Loucy (cell line): ENCODE results near the gene STAT3.

Experiments used
- H2AFZ ChIP-seq: fragments of 200-600 bp; sonication (generic); 2 replicates; pipeline ENCODE4 v1.6.0; 2016; ENCODE audit warnings: antibody characterized with exemption, mild to moderate bottlenecking, low read length, moderate library complexity
- H3F3A ChIP-seq: fragments of 200-600 bp; 2 replicates; pipeline ENCODE4 v1.6.0; 2016; ENCODE audit warnings: antibody characterized with exemption, low read depth, mild to moderate bottlenecking
- H3K27me3 ChIP-seq: fragments of 200-600 bp; sonication (generic); 2 replicates; pipeline ENCODE4 v1.6.1; 2014; ENCODE audit warnings: low read length, mild to moderate bottlenecking; ENCODE audit not compliant: insufficient read depth, poor library complexity, severe bottlenecking
- H3K36me3 ChIP-seq: fragments of 200-600 bp; sonication (generic); 2 replicates; pipeline ENCODE4 v1.6.1; 2016; ENCODE audit warnings: low read length; ENCODE audit not compliant: insufficient read depth
- H3K4me1 ChIP-seq: fragments of 200-600 bp; sonication (generic); 2 replicates; pipeline ENCODE4 v1.5.1; 2014; ENCODE audit warnings: low read length, mild to moderate bottlenecking; ENCODE audit not compliant: insufficient read depth, poor library complexity, severe bottlenecking
- H3K4me2 ChIP-seq: fragments of 200-600 bp; sonication (generic); 2 replicates; pipeline ENCODE4 v1.6.0; 2014; ENCODE audit warnings: antibody characterized with exemption, low read length, low read depth, mild to moderate bottlenecking; ENCODE audit not compliant: poor library complexity, severe bottlenecking
- H3K4me3 ChIP-seq: fragments of 200-600 bp; sonication (generic); 2 replicates; pipeline ENCODE4 v1.5.1; 2014; ENCODE audit warnings: low read length, mild to moderate bottlenecking, mixed read lengths; ENCODE audit not compliant: poor library complexity, severe bottlenecking
- H3K79me2 ChIP-seq: fragments of 200-600 bp; sonication (generic); 2 replicates; pipeline ENCODE4 v1.6.1; 2014; ENCODE audit warnings: low read length; ENCODE audit not compliant: insufficient read depth
- H3K9ac ChIP-seq: fragments of 200-600 bp; sonication (generic); 2 replicates; pipeline ENCODE4 v1.6.0; 2014; ENCODE audit warnings: mild to moderate bottlenecking, low read depth, low read length, moderate library complexity; ENCODE audit not compliant: poor library complexity, severe bottlenecking
- H3K9me2 ChIP-seq: fragments of 200-600 bp; sonication (generic); replicated peaks from 2 replicates; pipeline ENCODE4 v1.6.1; 2016; ENCODE audit warnings: low read depth, low read length, mixed read lengths
- H3K9me3 ChIP-seq: fragments of 200-600 bp; sonication (generic); 2 replicates; pipeline ENCODE4 v1.6.1; 2014; ENCODE audit warnings: mild to moderate bottlenecking, antibody characterized with exemption, low read length, low read depth; ENCODE audit not compliant: insufficient read depth
- H4K20me1 ChIP-seq: fragments of 200-600 bp; sonication (generic); 2 replicates; pipeline ENCODE4 v1.6.0; 2014; ENCODE audit warnings: antibody characterized with exemption, low read length, mild to moderate bottlenecking; ENCODE audit not compliant: insufficient read depth, poor library complexity, severe bottlenecking
- CTCF ChIP-seq: fragments of 200-600 bp; sonication (generic); conservative IDR thresholded peaks from 2 replicates; pipeline ENCODE4 v1.5.1; 2014; ENCODE audit warnings: mild to moderate bottlenecking, antibody characterized with exemption, low read length
- EZH2phosphoT487 ChIP-seq: fragments of 200-600 bp; IDR thresholded peaks from 2 replicates; pipeline ENCODE4 v1.6.1; 2018; ENCODE audit warnings: antibody characterized with exemption, mild to moderate bottlenecking, moderate library complexity, borderline replicate concordance

The STAT3 gene

GRCh38 chr17:42388381-42389134, at the start of gene STAT3:
Gene STAT3, minus strand, starts transcription at chr17:42388442. Its CDS starts 39,926 bp downstream, at chr17:42348516.
- Histone ChIP-seq H3F3A (0 out of 2 replicates have a peak, but pooled peaks cover 1% of the 10 kb centered on the region), H4K20me1 (peaks cover 38% of the 10 kb centered on the region), H3K9me2 (no peaks in the 10 kb centered on the region), H3K9ac (peak within 1 kb of the TSS; percentile 97), H3K36me3 (no peaks in the 10 kb centered on the region), H3K4me3 (peak within 1 kb of the TSS; percentile 90), H3K79me2 (peaks cover 45% of the 10 kb centered on the region), H2AFZ (peak within 1 kb of the TSS; percentile 85), H3K9me3 (no peaks in the 10 kb centered on the region), H3K27me3 (no peaks in the 10 kb centered on the region), H3K4me1 (peaks cover 34% of the 10 kb centered on the region), H3K4me2 (peak within 1 kb of the TSS; percentile 92)
- TF ChIP-seq EZH2phosphoT487 = no peak
- no peak for TF ChIP-seq CTCF

- no peaks in the 10 kb centered on the region for H3F3A ChIP-seq
- H3K4me3 ChIP-seq = no peak overlapping the region
- no peak overlapping the region for H3K4me2 ChIP-seq
- H3K9me3 ChIP-seq = no peaks in the 10 kb centered on the region
- H4K20me1 ChIP-seq = no peaks in the 10 kb centered on the region
- no peaks in the 10 kb centered on the region for H3K79me2 ChIP-seq
- no peak overlapping the region for H3K9ac ChIP-seq
- TF ChIP-seq CTCF (no peak), EZH2phosphoT487 (no peak)
- no peaks in the 10 kb centered on the region for H3K36me3 ChIP-seq
- H3K4me1 ChIP-seq = no peaks in the 10 kb centered on the region
- no peaks in the 10 kb centered on the region for H3K9me2 ChIP-seq
- H3K27me3 ChIP-seq = no peaks in the 10 kb centered on the region
- no peak overlapping the region for H2AFZ ChIP-seq
These were observed 48.1 kb upstream of the STAT3 start for GRCh38 chr17:42436391-42436790.

- Histone ChIP-seq H3K79me2 (no peaks in the 10 kb centered on the region), H3K4me2 (no peak overlapping the region), H4K20me1 (no peaks in the 10 kb centered on the region), H3F3A (no peaks in the 10 kb centered on the region), H3K9ac (no peak overlapping the region), H2AFZ (no peak overlapping the region), H3K27me3 (no peaks in the 10 kb centered on the region), H3K9me3 (no peaks in the 10 kb centered on the region), H3K9me2 (no peaks in the 10 kb centered on the region), H3K4me1 (no peaks in the 10 kb centered on the region), H3K4me3 (no peak overlapping the region), H3K36me3 (no peaks in the 10 kb centered on the region)
- TF ChIP-seq CTCF = no peak
- no peak for TF ChIP-seq EZH2phosphoT487
These were observed 43.5 kb upstream of the STAT3 start for GRCh38 chr17:42431758-42432161.
